DOHH2 (cell line): Measurements from ENCODE around the gene MS4A15.

Source experiments
- H3F3A ChIP-seq: fragments of 200-600 bp; sonication (generic), shearing (Covaris generic); 2 replicates; pipeline ENCODE4 v1.6.0; 2016; ENCODE audit warnings: antibody characterized with exemption, mild to moderate bottlenecking; ENCODE audit not compliant: control insufficient read depth, insufficient read depth
- H3K27ac ChIP-seq: fragments of 200-600 bp; sonication (generic); 2 replicates; pipeline ENCODE4 v1.5.1; 2014; ENCODE audit warnings: low read depth, mild to moderate bottlenecking, low read length, moderate library complexity
- H3K27me3 ChIP-seq: fragments of 200-600 bp; sonication (generic); 2 replicates; pipeline ENCODE4 v1.6.1; 2014; ENCODE audit warnings: mild to moderate bottlenecking, low read length, mixed read lengths; ENCODE audit not compliant: control insufficient read depth
- H3K36me3 ChIP-seq: fragments of 200-600 bp; sonication (generic); 2 replicates; pipeline ENCODE4 v1.6.1; 2014; ENCODE audit warnings: mild to moderate bottlenecking, low read length, moderate library complexity, mixed read lengths; ENCODE audit not compliant: control insufficient read depth
- H3K4me1 ChIP-seq: fragments of 200-600 bp; sonication (generic); 2 replicates; pipeline ENCODE4 v1.6.1; 2014; ENCODE audit warnings: mild to moderate bottlenecking, low read length, mixed read lengths; ENCODE audit not compliant: control insufficient read depth
- H3K4me2 ChIP-seq: fragments of 200-600 bp; sonication (generic); 2 replicates; pipeline ENCODE4 v1.6.0; 2014; ENCODE audit warnings: mild to moderate bottlenecking, low read length, moderate library complexity
- H3K4me3 ChIP-seq: fragments of 200-600 bp; sonication (generic); 2 replicates; pipeline ENCODE4 v1.5.1; 2014; ENCODE audit warnings: mild to moderate bottlenecking, low read length, mixed read lengths
- H3K79me2 ChIP-seq: fragments of 200-600 bp; sonication (generic); 2 replicates; pipeline ENCODE4 v1.6.1; 2014; ENCODE audit warnings: mild to moderate bottlenecking, low read length, mixed read lengths; ENCODE audit not compliant: control insufficient read depth
- H3K9me2 ChIP-seq: fragments of 200-600 bp; sonication (generic); replicated peaks from 2 replicates; pipeline ENCODE4 v1.6.1; 2014; ENCODE audit warnings: mild to moderate bottlenecking, low read length, mixed read lengths; ENCODE audit not compliant: control insufficient read depth
- H3K9me3 ChIP-seq: fragments of 200-600 bp; sonication (generic); 2 replicates; pipeline ENCODE4 v1.6.1; 2014; ENCODE audit warnings: antibody characterized with exemption, low read length, mixed read lengths; ENCODE audit not compliant: control insufficient read depth, insufficient read depth
- H4K20me1 ChIP-seq: fragments of 200-600 bp; sonication (generic); 2 replicates; pipeline ENCODE4 v1.6.0; 2014; ENCODE audit warnings: low read depth, mild to moderate bottlenecking, antibody characterized with exemption, low read length, moderate library complexity; ENCODE audit not compliant: control insufficient read depth, insufficient read depth
- EZH2phosphoT487 ChIP-seq: fragments of 200-600 bp; sonication (generic); IDR thresholded peaks from 2 replicates; pipeline ENCODE4 v1.6.1; 2017; ENCODE audit warnings: borderline replicate concordance, mild to moderate bottlenecking, antibody characterized with exemption, low read length, moderate library complexity, mixed read lengths
- TF ChIP-seq, protein P1 (sequence below): fragments of 200-600 bp; sonication (generic); IDR thresholded peaks from one replicate; pipeline ENCODE4 v1.5.1; 2014; ENCODE audit warnings: antibody characterized with exemption, mild to moderate bottlenecking, low read depth, low read length; ENCODE audit not compliant: poor library complexity, severe bottlenecking

The MS4A15 gene

DNA sequence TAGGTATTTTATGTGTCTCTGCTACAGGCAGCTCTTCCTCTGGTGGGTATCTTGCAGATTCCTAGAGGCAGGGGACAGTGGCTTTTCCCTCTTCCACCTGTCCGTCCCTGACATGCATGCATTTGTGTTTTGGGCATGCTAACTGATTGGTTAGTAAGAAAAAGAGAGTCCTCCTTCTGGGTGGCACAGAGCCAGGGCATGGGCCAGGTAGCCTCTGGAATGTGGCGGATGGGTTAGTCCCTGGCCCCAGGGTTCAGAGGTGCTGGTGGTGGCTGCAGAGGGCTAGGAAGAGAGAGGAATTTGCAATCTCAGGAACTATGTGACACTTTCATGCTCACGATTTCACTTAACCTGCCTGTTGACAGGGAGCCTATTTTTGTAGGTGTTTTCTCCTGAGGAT is 5.8 kb upstream of the MS4A15 start:
- no peaks in the 10 kb centered on the region for H3K9me2 ChIP-seq
- no peak overlapping the region for H3K4me3 ChIP-seq

GRCh38 chr11:60753309-60753708 is 3.4 kb upstream of the MS4A15 start:
- Histone ChIP-seq H3K4me2 (no peak overlapping the region), H3K36me3 (no peaks in the 10 kb centered on the region)
- TF ChIP-seq, protein P1, sequence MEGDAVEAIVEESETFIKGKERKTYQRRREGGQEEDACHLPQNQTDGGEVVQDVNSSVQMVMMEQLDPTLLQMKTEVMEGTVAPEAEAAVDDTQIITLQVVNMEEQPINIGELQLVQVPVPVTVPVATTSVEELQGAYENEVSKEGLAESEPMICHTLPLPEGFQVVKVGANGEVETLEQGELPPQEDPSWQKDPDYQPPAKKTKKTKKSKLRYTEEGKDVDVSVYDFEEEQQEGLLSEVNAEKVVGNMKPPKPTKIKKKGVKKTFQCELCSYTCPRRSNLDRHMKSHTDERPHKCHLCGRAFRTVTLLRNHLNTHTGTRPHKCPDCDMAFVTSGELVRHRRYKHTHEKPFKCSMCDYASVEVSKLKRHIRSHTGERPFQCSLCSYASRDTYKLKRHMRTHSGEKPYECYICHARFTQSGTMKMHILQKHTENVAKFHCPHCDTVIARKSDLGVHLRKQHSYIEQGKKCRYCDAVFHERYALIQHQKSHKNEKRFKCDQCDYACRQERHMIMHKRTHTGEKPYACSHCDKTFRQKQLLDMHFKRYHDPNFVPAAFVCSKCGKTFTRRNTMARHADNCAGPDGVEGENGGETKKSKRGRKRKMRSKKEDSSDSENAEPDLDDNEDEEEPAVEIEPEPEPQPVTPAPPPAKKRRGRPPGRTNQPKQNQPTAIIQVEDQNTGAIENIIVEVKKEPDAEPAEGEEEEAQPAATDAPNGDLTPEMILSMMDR, result no peak
- no peak for TF ChIP-seq EZH2phosphoT487

More for the DNA sequence above, 5.8 kb upstream of the MS4A15 start:
- TF ChIP-seq, protein P1, result no peak
- no peak for TF ChIP-seq EZH2phosphoT487
- no peaks in the 10 kb centered on the region for H3K79me2 ChIP-seq
- H3K9me3 ChIP-seq, result 0 out of 2 replicates have a peak, but pooled peaks cover 3% of the 10 kb centered on the region
- no peaks in the 10 kb centered on the region for H4K20me1 ChIP-seq
- H3K4me1 ChIP-seq, result no peaks in the 10 kb centered on the region
- H3F3A ChIP-seq, result no peaks in the 10 kb centered on the region
- H3K27me3 ChIP-seq, result 0 out of 2 replicates have a peak, but pooled peaks cover 3% of the 10 kb centered on the region
- no peak overlapping the region for H3K4me2 ChIP-seq
- no peak overlapping the region for H3K27ac ChIP-seq
- no peaks in the 10 kb centered on the region for H3K36me3 ChIP-seq

GRCh38 chr11:60754887-60755286 is 1.8 kb upstream of the MS4A15 start:
- TF ChIP-seq, protein P1, result no peak
- Histone ChIP-seq H3K4me2 (no peak overlapping the region), H3F3A (no peaks in the 10 kb centered on the region), H3K4me3 (no peak overlapping the region), H3K27ac (no peak overlapping the region), H3K4me1 (no peaks in the 10 kb centered on the region), H3K27me3 (peaks cover 6% of the 10 kb centered on the region; the same call in 1 of the 2 replicates), H3K9me3 (no peaks in the 10 kb centered on the region), H4K20me1 (no peaks in the 10 kb centered on the region), H3K36me3 (no peaks in the 10 kb centered on the region), H3K9me2 (no peaks in the 10 kb centered on the region), H3K79me2 (no peaks in the 10 kb centered on the region)

More at GRCh38 chr11:60753309-60753708, 3.4 kb upstream of the MS4A15 start:
- Histone ChIP-seq H3K9me3 (no peaks in the 10 kb centered on the region), H3K79me2 (no peaks in the 10 kb centered on the region), H3K4me1 (no peaks in the 10 kb centered on the region), H3K9me2 (no peaks in the 10 kb centered on the region), H3K4me3 (no peak overlapping the region), H3K27ac (no peak overlapping the region), H3F3A (no peaks in the 10 kb centered on the region), H3K27me3 (0 out of 2 replicates have a peak, but pooled peaks cover 3% of the 10 kb centered on the region), H4K20me1 (no peaks in the 10 kb centered on the region)
